H1 (cell line): ENCODE results near the gene SNRNP200.

Experiments used
- CBX8 ChIP-seq: fragments of 300-800, 300-1000 bp; sonication (generic); IDR thresholded peaks from 2 replicates; pipeline ENCODE4 v1.7.1; 2016; ENCODE audit warnings: low read depth, low read length, borderline replicate concordance
- CHD2 ChIP-seq: IDR thresholded peaks from 2 replicates; pipeline ENCODE4 v1.6.1; 2012; ENCODE audit warnings: low read length, improper control_type of control experiment
- CREB1 ChIP-seq: IDR thresholded peaks from 2 replicates; pipeline ENCODE4 v1.6.1; 2012; ENCODE audit warnings: inconsistent platforms
- EGR1 ChIP-seq: IDR thresholded peaks from 2 replicates; pipeline ENCODE4 v1.6.1; 2011; ENCODE audit warnings: low read depth, low read length, borderline replicate concordance
- EZH2 ChIP-seq: fragments of 200-600 bp; sonication (generic); IDR thresholded peaks from 2 replicates; pipeline ENCODE4 v1.7.1; 2012; ENCODE audit warnings: low read depth, mild to moderate bottlenecking, moderate library complexity, low read length, inconsistent platforms; ENCODE audit not compliant: severe bottlenecking
- JUN ChIP-seq: IDR thresholded peaks from 2 replicates; pipeline ENCODE4 v1.6.1; 2011; ENCODE audit warnings: low read depth, mild to moderate bottlenecking, improper control_type of control experiment, low read length
- KDM5A ChIP-seq: fragments of 200-600 bp; IDR thresholded peaks from 2 replicates; pipeline ENCODE4 v1.7.1; 2012; ENCODE audit warnings: mild to moderate bottlenecking, low read length, inconsistent platforms, mixed read lengths
- POLR2A ChIP-seq, 2 experiments: IDR thresholded peaks; 1 replicate in 1 of 2; 2 replicates in 1 of 2; pipeline ENCODE4 v1.6.1; 2011; ENCODE audit warnings: low read depth in 2 of 2, low read length in 2 of 2, mild to moderate bottlenecking in 2 of 2; ENCODE audit errors: control extremely low read depth in 1 of 2
- SIN3A ChIP-seq, 2 experiments: IDR thresholded peaks in 1 of 2; conservative IDR thresholded peaks in 1 of 2; 2 replicates each; pipeline ENCODE4 v1.6.1; 2011 to 2012; ENCODE audit warnings: low read length in 2 of 2, improper control_type of control experiment in 1 of 2, low read depth in 1 of 2, mild to moderate bottlenecking in 1 of 2
- TAF1 ChIP-seq: IDR thresholded peaks from 2 replicates; pipeline ENCODE4 v1.6.1; 2011; ENCODE audit warnings: mild to moderate bottlenecking, low read depth, low read length
- TF ChIP-seq, protein P1 (sequence below): IDR thresholded peaks from 2 replicates; pipeline ENCODE4 v1.6.1; 2012; ENCODE audit warnings: low read length, inconsistent platforms
- TF ChIP-seq, protein P2 (sequence below), 3 experiments: IDR thresholded peaks; 1 replicate in 2 of 3; 2 replicates in 1 of 3; pipeline versions ENCODE4 v1.5.1 to v1.6.1; 2011; ENCODE audit warnings: low read length in 3 of 3, mild to moderate bottlenecking in 3 of 3, inconsistent platforms in 2 of 3, low read depth in 1 of 3, moderate library complexity in 1 of 3; ENCODE audit not compliant: insufficient read depth in 1 of 3; ENCODE audit errors: control extremely low read depth in 1 of 3
- TF ChIP-seq, protein P3 (sequence below): IDR thresholded peaks from 2 replicates; pipeline ENCODE4 v1.6.1; 2011; ENCODE audit warnings: low read depth, mild to moderate bottlenecking, low read length; ENCODE audit not compliant: insufficient read depth
- TF ChIP-seq, protein P4 (sequence below): IDR thresholded peaks from 2 replicates; pipeline ENCODE4 v1.6.1; 2012; ENCODE audit warnings: inconsistent platforms

DNA sequence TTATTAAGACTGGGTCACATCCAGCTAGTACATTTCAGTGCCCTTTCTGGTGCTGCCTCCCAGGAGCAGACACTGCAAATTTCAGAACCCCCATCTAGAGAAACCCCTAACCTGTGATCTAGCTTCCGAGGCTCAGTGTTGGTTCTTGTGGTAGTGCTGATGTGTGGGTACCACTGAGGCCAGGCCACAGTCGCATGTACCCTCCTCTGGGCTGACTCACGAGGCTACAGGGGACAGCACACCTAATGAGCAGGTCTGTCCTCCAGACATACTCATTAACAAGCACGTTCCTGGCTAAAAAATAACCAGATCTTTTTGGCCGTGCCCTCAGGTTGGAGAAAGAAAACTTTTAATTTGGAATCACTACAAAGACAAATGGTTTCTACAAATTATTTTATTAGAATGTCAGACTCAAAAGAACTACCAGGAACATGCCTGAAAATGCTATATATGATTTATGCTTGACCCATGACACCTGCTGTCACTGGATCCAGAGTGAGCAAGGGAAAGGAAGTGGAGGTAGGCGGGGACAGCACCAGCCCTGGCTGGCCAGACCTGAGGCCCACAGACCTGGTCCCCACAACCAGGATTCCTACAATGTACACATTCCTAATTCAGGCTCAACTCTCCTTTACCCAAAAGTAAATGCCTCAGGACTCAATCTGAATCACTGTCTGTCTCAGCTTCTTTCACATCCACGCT, 30.8 kb downstream of the SNRNP200 start:
- TF ChIP-seq, protein P1, sequence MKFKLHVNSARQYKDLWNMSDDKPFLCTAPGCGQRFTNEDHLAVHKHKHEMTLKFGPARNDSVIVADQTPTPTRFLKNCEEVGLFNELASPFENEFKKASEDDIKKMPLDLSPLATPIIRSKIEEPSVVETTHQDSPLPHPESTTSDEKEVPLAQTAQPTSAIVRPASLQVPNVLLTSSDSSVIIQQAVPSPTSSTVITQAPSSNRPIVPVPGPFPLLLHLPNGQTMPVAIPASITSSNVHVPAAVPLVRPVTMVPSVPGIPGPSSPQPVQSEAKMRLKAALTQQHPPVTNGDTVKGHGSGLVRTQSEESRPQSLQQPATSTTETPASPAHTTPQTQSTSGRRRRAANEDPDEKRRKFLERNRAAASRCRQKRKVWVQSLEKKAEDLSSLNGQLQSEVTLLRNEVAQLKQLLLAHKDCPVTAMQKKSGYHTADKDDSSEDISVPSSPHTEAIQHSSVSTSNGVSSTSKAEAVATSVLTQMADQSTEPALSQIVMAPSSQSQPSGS: no peak
- no peak for TF ChIP-seq CHD2
- no peak for TF ChIP-seq EZH2
- no peak for TF ChIP-seq CBX8
- TF ChIP-seq CREB1: no peak
- no peak for TF ChIP-seq TAF1
- no peak for TF ChIP-seq JUN
- TF ChIP-seq, protein P2, sequence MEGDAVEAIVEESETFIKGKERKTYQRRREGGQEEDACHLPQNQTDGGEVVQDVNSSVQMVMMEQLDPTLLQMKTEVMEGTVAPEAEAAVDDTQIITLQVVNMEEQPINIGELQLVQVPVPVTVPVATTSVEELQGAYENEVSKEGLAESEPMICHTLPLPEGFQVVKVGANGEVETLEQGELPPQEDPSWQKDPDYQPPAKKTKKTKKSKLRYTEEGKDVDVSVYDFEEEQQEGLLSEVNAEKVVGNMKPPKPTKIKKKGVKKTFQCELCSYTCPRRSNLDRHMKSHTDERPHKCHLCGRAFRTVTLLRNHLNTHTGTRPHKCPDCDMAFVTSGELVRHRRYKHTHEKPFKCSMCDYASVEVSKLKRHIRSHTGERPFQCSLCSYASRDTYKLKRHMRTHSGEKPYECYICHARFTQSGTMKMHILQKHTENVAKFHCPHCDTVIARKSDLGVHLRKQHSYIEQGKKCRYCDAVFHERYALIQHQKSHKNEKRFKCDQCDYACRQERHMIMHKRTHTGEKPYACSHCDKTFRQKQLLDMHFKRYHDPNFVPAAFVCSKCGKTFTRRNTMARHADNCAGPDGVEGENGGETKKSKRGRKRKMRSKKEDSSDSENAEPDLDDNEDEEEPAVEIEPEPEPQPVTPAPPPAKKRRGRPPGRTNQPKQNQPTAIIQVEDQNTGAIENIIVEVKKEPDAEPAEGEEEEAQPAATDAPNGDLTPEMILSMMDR (IDR thresholded peaks at IDR 0.05; ENCODE audit: control extremely low read depth in 1 of 3, insufficient read depth in 1 of 3, low read depth in 1 of 3, low read length in 3 of 3): no peak
- TF ChIP-seq, protein P3, sequence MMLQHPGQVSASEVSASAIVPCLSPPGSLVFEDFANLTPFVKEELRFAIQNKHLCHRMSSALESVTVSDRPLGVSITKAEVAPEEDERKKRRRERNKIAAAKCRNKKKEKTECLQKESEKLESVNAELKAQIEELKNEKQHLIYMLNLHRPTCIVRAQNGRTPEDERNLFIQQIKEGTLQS: no peak
- no peak for TF ChIP-seq POLR2A (IDR thresholded peaks at IDR 0.05; ENCODE audit: control extremely low read depth in 1 of 2, low read depth in 2 of 2, low read length in 2 of 2)
- TF ChIP-seq KDM5A: no peak
- no peak for TF ChIP-seq EGR1
- TF ChIP-seq SIN3A (conservative IDR thresholded peaks at IDR 0.05 in 1 of 2, IDR thresholded peaks at IDR 0.05 in 1 of 2; ENCODE audit: low read depth in 1 of 2, low read length in 2 of 2): no peak
- TF ChIP-seq, protein P4, sequence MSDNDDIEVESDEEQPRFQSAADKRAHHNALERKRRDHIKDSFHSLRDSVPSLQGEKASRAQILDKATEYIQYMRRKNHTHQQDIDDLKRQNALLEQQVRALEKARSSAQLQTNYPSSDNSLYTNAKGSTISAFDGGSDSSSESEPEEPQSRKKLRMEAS: no peak
